ENCODE measurements around the gene BANP. TPM values are rescaled to one million over a fixed set of nuclear protein-coding genes. Genes with fewer than 3 reads are reported as not detected.

The BANP gene
- total and polyA plus RNA-seq, 2 of the 8 experiments (the other 6 are each of a cell fraction or from before 2014, with no cell fraction given): 25.8 to 39.8 TPM

GRCh38 chr16:88045820-88046303 is 94.6 kb downstream of the BANP start:
- H3K4me3 ChIP-seq (ENCODE audit: extremely low read depth in 1 of 4, insufficient read depth in 2 of 4, low read depth in 3 of 4, low read length in 4 of 4): no peak overlapping the region
- DNase-seq (ENCODE audit: low read depth in 1 of 2, low spot score in 2 of 2) (no peak), FAIRE-seq (no peak)
- POLR2A ChIA-PET (ENCODE audit: partially characterized antibody): no interaction called here
- no peaks in the 10 kb centered on the region for H3K23me2 ChIP-seq (ENCODE audit: low read depth, low read length)
- no peak overlapping the region for H2BK12ac ChIP-seq (ENCODE audit: low read depth, low read length)
- H4K8ac ChIP-seq (ENCODE audit: extremely low read depth, insufficient read depth, low read length): no peak overlapping the region
- CTCF ChIA-PET (ENCODE audit: partially characterized antibody): interaction anchor here (1.3 kb wide), 1 partner anchor 16 kb away, joined by 3 read pairs; no protein-coding TSS in a partner anchor
- H4K91ac ChIP-seq (replicated peaks; ENCODE audit: insufficient read length, low read length): no peak overlapping the region
- H3K23ac ChIP-seq (ENCODE audit: insufficient read length): no peak overlapping the region
- no peaks in the 10 kb centered on the region for H3K9me3 ChIP-seq (ENCODE audit: insufficient read depth in 2 of 2, low read depth in 1 of 2, low read length in 1 of 2)
- H3K79me1 ChIP-seq (ENCODE audit: low read depth, low read length): no peaks in the 10 kb centered on the region
- no peak overlapping the region for H2AK5ac ChIP-seq (ENCODE audit: low read depth, low read length)
- WGBS, 2 experiments (ENCODE audit: extremely low coverage in 1 of 2, insufficient coverage in 1 of 2, insufficient read length in 1 of 2, insufficient replicate concordance in 2 of 2, low coverage in 1 of 2, low lambda C conversion rate in 2 of 2, missing lambda C conversion rate in 1 of 2): 89% methylated on average over 18 of the region's 18 CpGs; no CpG with 5 or more reads in 1 of the 2 experiments
- no peak overlapping the region for H3K4me2 ChIP-seq (ENCODE audit: insufficient read depth in 1 of 2, low read depth in 2 of 2, low read length in 2 of 2)
- H2BK5ac ChIP-seq (ENCODE audit: low read depth, low read length): no peak overlapping the region
- no peaks in the 10 kb centered on the region for H3K27me3 ChIP-seq (replicated peaks in 1 of 4; ENCODE audit: control insufficient read depth in 3 of 4, extremely low read depth in 1 of 4, insufficient read depth in 3 of 4, low read length in 3 of 4)
- H2BK20ac ChIP-seq (ENCODE audit: low read length): no peak overlapping the region
- no peaks in the 10 kb centered on the region for H3K4me1 ChIP-seq (replicated peaks in 1 of 4; ENCODE audit: control insufficient read depth in 3 of 4, insufficient read depth in 4 of 4, low read length in 3 of 4)
- H3K27ac ChIP-seq (ENCODE audit: low read depth, low read length): no peak overlapping the region
- H4K5ac ChIP-seq (ENCODE audit: insufficient read length, low read depth, low read length): no peak overlapping the region
- no peak overlapping the region for H2AFZ ChIP-seq (ENCODE audit: low read length)
- H3K36me3 ChIP-seq (ENCODE audit: control insufficient read depth in 2 of 4, insufficient read depth in 4 of 4, low read length in 3 of 4): peaks cover 0 to 5% (median 2%) of the 10 kb centered on the region in 4 experiments; a peak in 2 of 8 replicates
- no peak overlapping the region for H2BK15ac ChIP-seq (ENCODE audit: low read length)
- no peak overlapping the region for H2BK120ac ChIP-seq (replicated peaks; ENCODE audit: low read depth, low read length)
- H3K14ac ChIP-seq (ENCODE audit: insufficient read length): no peak overlapping the region
- TF ChIP-seq TAF1 (IDR thresholded peaks at IDR 0.05; ENCODE audit: low read depth, low read length) (no peak), RAD21 (IDR thresholded peaks at IDR 0.05 in 1 of 2, conservative IDR thresholded peaks at IDR 0.05 in 1 of 2; ENCODE audit: low read depth in 2 of 2, low read length in 2 of 2) (no peak), GABPA (IDR thresholded peaks at IDR 0.05; ENCODE audit: borderline replicate concordance, insufficient read depth, low read length) (no peak), JUN (IDR thresholded peaks at IDR 0.05; ENCODE audit: low read depth, low read length) (no peak), ATF3 (IDR thresholded peaks at IDR 0.05; ENCODE audit: insufficient read depth, low read depth, low read length) (no peak)
- TF ChIP-seq, protein P1, sequence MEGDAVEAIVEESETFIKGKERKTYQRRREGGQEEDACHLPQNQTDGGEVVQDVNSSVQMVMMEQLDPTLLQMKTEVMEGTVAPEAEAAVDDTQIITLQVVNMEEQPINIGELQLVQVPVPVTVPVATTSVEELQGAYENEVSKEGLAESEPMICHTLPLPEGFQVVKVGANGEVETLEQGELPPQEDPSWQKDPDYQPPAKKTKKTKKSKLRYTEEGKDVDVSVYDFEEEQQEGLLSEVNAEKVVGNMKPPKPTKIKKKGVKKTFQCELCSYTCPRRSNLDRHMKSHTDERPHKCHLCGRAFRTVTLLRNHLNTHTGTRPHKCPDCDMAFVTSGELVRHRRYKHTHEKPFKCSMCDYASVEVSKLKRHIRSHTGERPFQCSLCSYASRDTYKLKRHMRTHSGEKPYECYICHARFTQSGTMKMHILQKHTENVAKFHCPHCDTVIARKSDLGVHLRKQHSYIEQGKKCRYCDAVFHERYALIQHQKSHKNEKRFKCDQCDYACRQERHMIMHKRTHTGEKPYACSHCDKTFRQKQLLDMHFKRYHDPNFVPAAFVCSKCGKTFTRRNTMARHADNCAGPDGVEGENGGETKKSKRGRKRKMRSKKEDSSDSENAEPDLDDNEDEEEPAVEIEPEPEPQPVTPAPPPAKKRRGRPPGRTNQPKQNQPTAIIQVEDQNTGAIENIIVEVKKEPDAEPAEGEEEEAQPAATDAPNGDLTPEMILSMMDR (IDR thresholded peaks at IDR 0.05; ENCODE audit: control extremely low read depth in 1 of 3, insufficient read depth in 1 of 3, low read depth in 1 of 3, low read length in 3 of 3): no peak
- H3K79me2 ChIP-seq (ENCODE audit: control insufficient read depth in 1 of 2, insufficient read depth in 2 of 2, low read length in 2 of 2): no peaks in the 10 kb centered on the region
- no peak overlapping the region for H3K4ac ChIP-seq (replicated peaks; ENCODE audit: insufficient read length, low read depth, low read length)
- no peak overlapping the region for H3K18ac ChIP-seq (ENCODE audit: extremely low read depth, low read length)
- no peak overlapping the region for H3K9ac ChIP-seq (replicated peaks in 1 of 4; ENCODE audit: extremely low read depth in 1 of 4, low read depth in 3 of 4, low read length in 3 of 4)
- H4K20me1 ChIP-seq (replicated peaks in 1 of 2; ENCODE audit: control insufficient read depth in 1 of 2, insufficient read depth in 2 of 2, low read length in 2 of 2): no peaks in the 10 kb centered on the region
- no peak overlapping the region for H3K56ac ChIP-seq (replicated peaks; ENCODE audit: insufficient read length, low read depth, low read length)
